Panc1 (cell line): ENCODE data around the gene TMEM43. TPM values are rescaled to one million over a fixed set of nuclear protein-coding genes. Genes with fewer than 3 reads are reported as not detected.
"Not testable (repeated sequence)": the region's sequence is repeated elsewhere in the genome, so short reads cannot be mapped to it uniquely, and the experiment has no call there.

Experiments used
- ATAC-seq: fragments of 200-7000 bp; cut with Tn5 transposase; 2 replicates; pipeline ENCODE4 v1.9.1; 2020; ENCODE audit warnings: mild to moderate bottlenecking, moderate library complexity
- BruUV-seq: library from RNA; stranded (reverse); fragments of 400-500 nt; replicated peaks from 2 replicates; lab custom pipeline; 2021; lab: Mats Ljungman, UMichigan
- CTCF ChIA-PET: fragments of 300-600 bp; sonication (Branson Sonifier 250); formaldehyde crosslinking; loops from one replicate; lab custom pipeline; 2022; ENCODE audit warnings: antibody characterized with exemption; lab: Charles Lee
- POLR2A ChIA-PET: fragments of 300-600 bp; sonication (Branson Sonifier 250); formaldehyde crosslinking; loops from one replicate; lab custom pipeline; 2022; ENCODE audit warnings: antibody characterized with exemption; lab: Charles Lee
- DNase-seq: peaks from one replicate; pipeline ENCODE4 v3.0.0-alpha.2; 2010; ENCODE audit warnings: low read depth, low spot score
- H3K27ac ChIP-seq: 2 replicates; pipeline ENCODE4 v1.5.1; 2011; ENCODE audit warnings: mild to moderate bottlenecking, low read length, inconsistent platforms
- H3K27me3 ChIP-seq: fragments of 200-500 bp; sonication (Bioruptor generic); 2 replicates; pipeline ENCODE4 v1.6.0; 2014; ENCODE audit warnings: low read length, inconsistent platforms; ENCODE audit not compliant: control insufficient read depth, insufficient read depth
- H3K36me3 ChIP-seq: fragments of 200-500 bp; sonication (Bioruptor generic); 2 replicates; pipeline ENCODE4 v1.5.1; 2014; ENCODE audit warnings: inconsistent platforms, mild to moderate bottlenecking, low read length, moderate library complexity; ENCODE audit not compliant: control insufficient read depth, insufficient read depth
- H3K4me1 ChIP-seq: 2 replicates; pipeline ENCODE4 v1.5.1; 2011; ENCODE audit warnings: inconsistent platforms, mild to moderate bottlenecking, low read length, moderate library complexity; ENCODE audit not compliant: control insufficient read depth, insufficient read depth
- H3K4me3 ChIP-seq, 2 experiments: 2 replicates each; pipeline ENCODE4 v1.5.1; 2011 to 2012; ENCODE audit warnings: low read depth in 2 of 2, low read length in 2 of 2, mild to moderate bottlenecking in 2 of 2, inconsistent platforms in 1 of 2, moderate library complexity in 1 of 2
- H3K9me3 ChIP-seq: fragments of 200-500 bp; sonication (Bioruptor generic); 2 replicates; pipeline ENCODE4 v1.5.1; 2014; ENCODE audit warnings: low read depth, mild to moderate bottlenecking, inconsistent platforms, low read length, moderate library complexity; ENCODE audit not compliant: control insufficient read depth, insufficient read depth
- POLR2AphosphoS5 ChIP-seq: IDR thresholded peaks from 2 replicates; pipeline ENCODE4 v1.6.1; 2012; ENCODE audit warnings: mild to moderate bottlenecking, low read depth, low read length, moderate library complexity
- SIN3A ChIP-seq: IDR thresholded peaks from 2 replicates; pipeline ENCODE4 v1.6.1; 2012; ENCODE audit warnings: low read depth, mild to moderate bottlenecking, low read length, moderate library complexity, borderline replicate concordance; ENCODE audit not compliant: insufficient read depth
- TCF7L2 ChIP-seq: IDR thresholded peaks from 2 replicates; pipeline ENCODE4 v1.6.1; 2011; ENCODE audit warnings: mild to moderate bottlenecking, low read depth, low read length, inconsistent platforms
- in situ Hi-C: cut with HindIII; loops from 2 replicates; pipeline ENCODE4 v1.10.0; 2016; ENCODE audit warnings: low sequenced_read_pairs, low pct_unique_long_range_greater_than_20kb
- intact Hi-C: fragments of 100-400 bp; cut with micrococcal nuclease; formaldehyde crosslinking; loops from one replicate; pipeline ENCODE4 v1.10.0; 2022; ENCODE audit not compliant: unreplicated experiment
- total RNA-seq: library from RNA; stranded (reverse); gene quantifications from one replicate; pipeline ENCODE4 v1.2.1, GENCODE V29; 2021; ENCODE audit not compliant: unreplicated experiment
- TF ChIP-seq, protein P1 (sequence below): fragments of 450-650 bp; IDR thresholded peaks from 2 replicates; pipeline ENCODE4 v1.5.1; 2017; ENCODE audit warnings: mild to moderate bottlenecking
- TF ChIP-seq, protein P2 (sequence below), 2 experiments: IDR thresholded peaks; 2 replicates each; pipeline ENCODE4 v1.6.1; 2011 to 2012; ENCODE audit warnings: low read depth in 2 of 2, control low read depth in 1 of 2, low read length in 1 of 2, mild to moderate bottlenecking in 1 of 2, moderate library complexity in 1 of 2; ENCODE audit not compliant: insufficient read depth in 1 of 2

The TMEM43 gene
- total RNA-seq, 1 experiment from 2014 or later = 51.2 TPM

DNA sequence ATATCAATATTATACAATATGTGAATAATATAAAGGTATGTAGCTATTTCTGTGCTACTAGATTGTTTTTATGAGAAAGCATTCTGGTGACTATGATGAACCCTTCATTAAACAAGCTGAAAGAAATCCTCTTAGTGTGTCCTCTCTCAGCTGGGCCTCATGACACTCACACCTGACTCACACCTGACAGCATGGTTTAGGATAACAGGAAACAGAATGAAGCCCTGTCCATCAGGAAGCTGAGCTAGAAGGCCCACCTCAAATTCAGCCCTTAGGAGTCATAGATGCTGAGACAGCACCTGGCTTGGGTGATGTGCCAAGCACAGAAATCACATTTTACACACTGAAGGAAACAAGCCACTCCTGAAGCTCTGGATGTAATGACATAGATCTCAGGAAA, 31.0 kb upstream of the TMEM43 start:
- intact Hi-C loops (no loop called here), in situ Hi-C loops (no loop called here)
- H3K27ac ChIP-seq = no peak overlapping the region
- CTCF ChIA-PET = no interaction called here
- ATAC-seq = no peak
- TF ChIP-seq, protein P1, sequence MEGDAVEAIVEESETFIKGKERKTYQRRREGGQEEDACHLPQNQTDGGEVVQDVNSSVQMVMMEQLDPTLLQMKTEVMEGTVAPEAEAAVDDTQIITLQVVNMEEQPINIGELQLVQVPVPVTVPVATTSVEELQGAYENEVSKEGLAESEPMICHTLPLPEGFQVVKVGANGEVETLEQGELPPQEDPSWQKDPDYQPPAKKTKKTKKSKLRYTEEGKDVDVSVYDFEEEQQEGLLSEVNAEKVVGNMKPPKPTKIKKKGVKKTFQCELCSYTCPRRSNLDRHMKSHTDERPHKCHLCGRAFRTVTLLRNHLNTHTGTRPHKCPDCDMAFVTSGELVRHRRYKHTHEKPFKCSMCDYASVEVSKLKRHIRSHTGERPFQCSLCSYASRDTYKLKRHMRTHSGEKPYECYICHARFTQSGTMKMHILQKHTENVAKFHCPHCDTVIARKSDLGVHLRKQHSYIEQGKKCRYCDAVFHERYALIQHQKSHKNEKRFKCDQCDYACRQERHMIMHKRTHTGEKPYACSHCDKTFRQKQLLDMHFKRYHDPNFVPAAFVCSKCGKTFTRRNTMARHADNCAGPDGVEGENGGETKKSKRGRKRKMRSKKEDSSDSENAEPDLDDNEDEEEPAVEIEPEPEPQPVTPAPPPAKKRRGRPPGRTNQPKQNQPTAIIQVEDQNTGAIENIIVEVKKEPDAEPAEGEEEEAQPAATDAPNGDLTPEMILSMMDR = no peak
- no peak for TF ChIP-seq TCF7L2
- no peak for TF ChIP-seq SIN3A
- no peak for TF ChIP-seq POLR2AphosphoS5
- BruUV-seq = no TSS peak
- POLR2A ChIA-PET = no interaction called here
- no peaks in the 10 kb centered on the region for H3K36me3 ChIP-seq
- no peaks in the 10 kb centered on the region; the same call in 1 of the 2 replicates for H3K27me3 ChIP-seq
- no peak for DNase-seq
- H3K4me1 ChIP-seq = no peaks in the 10 kb centered on the region
- H3K9me3 ChIP-seq = no peaks in the 10 kb centered on the region
- no peak overlapping the region for H3K4me3 ChIP-seq

DNA sequence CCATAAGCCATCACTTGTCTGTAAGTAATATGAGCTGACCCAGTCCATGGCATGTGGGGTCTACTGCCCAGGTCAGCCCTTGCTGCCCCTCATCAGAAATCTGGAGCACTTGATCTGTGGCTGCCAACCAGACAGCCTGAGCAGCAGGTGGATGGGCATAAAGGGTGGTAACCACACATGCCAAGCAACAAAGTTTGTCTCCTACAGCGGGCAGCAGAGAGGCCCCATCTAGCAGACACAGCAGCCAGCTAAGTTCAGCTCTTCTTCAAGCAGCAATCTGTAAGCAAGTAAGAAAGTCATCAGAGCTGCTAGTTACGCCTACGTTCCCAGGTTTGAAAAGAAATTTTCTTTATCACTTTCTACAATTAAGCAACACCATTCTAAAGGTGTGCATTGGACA, 28.1 kb upstream of the TMEM43 start:
- ATAC-seq (no peak), DNase-seq (no peak)
- H3K36me3 ChIP-seq = no peaks in the 10 kb centered on the region
- TF ChIP-seq, protein P1 = peak; percentile 7; the same call in 1 of the 2 replicates
- no peak for TF ChIP-seq TCF7L2
- no peaks in the 10 kb centered on the region for H3K4me1 ChIP-seq
- H3K4me3 ChIP-seq = no peak overlapping the region
- ChIA-PET POLR2A (no interaction called here), CTCF (no interaction called here)
- H3K27me3 ChIP-seq = peaks cover 2% of the 10 kb centered on the region; the same call in 1 of the 2 replicates
- BruUV-seq = no TSS peak
- intact Hi-C loops (no loop called here), in situ Hi-C loops (no loop called here)
- no peaks in the 10 kb centered on the region for H3K9me3 ChIP-seq
- no peak overlapping the region for H3K27ac ChIP-seq

DNA sequence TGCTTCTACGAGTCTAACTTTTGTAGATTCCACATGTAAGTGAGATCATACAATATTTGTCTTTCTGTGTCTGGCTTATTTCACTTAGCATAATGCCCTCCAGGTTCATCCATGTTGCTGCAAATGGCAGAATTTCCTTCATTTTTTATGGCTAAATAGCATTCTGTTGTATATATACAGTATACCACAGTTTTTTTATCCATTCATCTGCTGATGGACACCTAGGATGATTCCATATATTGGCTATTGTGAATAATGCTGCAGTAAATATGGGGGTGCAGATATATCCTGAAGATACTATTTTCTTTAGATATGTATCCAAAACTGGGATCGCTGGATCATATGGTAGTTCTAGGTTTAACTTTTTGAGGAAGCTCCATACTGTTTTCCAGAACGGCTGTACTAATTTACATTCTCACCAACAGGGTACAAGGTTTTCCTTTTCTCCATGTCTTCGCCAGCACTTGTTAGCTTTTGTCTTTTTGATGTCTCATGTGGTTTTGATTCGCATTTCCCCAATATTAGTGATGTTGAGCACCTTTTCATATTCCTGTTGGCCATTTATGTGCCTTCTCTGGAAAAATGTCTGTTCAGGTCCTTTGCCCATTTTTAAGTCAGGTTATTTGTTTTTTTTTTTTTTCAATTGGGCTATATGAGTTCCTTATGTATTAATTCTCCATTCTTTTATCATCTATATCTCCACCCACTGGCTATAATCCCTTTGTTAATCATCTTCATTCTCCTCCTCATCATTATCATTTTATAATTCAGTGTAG, 27.0 kb upstream of the TMEM43 start:
- Histone ChIP-seq H3K27me3 (peaks cover 2% of the 10 kb centered on the region; the same call in 1 of the 2 replicates), H3K4me3 (no peak overlapping the region), H3K4me1 (no peaks in the 10 kb centered on the region), H3K36me3 (no peaks in the 10 kb centered on the region), H3K9me3 (no peaks in the 10 kb centered on the region), H3K27ac (no peak overlapping the region)
- ChIA-PET POLR2A (no interaction called here), CTCF (no interaction called here)
- BruUV-seq = no TSS peak
- in situ Hi-C loops = no loop called here
- no peak for DNase-seq
- intact Hi-C loops = no loop called here
- ATAC-seq = no peak
- TF ChIP-seq, protein P2, sequence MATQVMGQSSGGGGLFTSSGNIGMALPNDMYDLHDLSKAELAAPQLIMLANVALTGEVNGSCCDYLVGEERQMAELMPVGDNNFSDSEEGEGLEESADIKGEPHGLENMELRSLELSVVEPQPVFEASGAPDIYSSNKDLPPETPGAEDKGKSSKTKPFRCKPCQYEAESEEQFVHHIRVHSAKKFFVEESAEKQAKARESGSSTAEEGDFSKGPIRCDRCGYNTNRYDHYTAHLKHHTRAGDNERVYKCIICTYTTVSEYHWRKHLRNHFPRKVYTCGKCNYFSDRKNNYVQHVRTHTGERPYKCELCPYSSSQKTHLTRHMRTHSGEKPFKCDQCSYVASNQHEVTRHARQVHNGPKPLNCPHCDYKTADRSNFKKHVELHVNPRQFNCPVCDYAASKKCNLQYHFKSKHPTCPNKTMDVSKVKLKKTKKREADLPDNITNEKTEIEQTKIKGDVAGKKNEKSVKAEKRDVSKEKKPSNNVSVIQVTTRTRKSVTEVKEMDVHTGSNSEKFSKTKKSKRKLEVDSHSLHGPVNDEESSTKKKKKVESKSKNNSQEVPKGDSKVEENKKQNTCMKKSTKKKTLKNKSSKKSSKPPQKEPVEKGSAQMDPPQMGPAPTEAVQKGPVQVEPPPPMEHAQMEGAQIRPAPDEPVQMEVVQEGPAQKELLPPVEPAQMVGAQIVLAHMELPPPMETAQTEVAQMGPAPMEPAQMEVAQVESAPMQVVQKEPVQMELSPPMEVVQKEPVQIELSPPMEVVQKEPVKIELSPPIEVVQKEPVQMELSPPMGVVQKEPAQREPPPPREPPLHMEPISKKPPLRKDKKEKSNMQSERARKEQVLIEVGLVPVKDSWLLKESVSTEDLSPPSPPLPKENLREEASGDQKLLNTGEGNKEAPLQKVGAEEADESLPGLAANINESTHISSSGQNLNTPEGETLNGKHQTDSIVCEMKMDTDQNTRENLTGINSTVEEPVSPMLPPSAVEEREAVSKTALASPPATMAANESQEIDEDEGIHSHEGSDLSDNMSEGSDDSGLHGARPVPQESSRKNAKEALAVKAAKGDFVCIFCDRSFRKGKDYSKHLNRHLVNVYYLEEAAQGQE (IDR thresholded peaks at IDR 0.05; ENCODE audit: insufficient read depth in 1 of 2, low read depth in 2 of 2, low read length in 1 of 2) = no peak
- no peak for TF ChIP-seq POLR2AphosphoS5
- no peak for TF ChIP-seq TCF7L2
- TF ChIP-seq, protein P1 = no peak
- no peak for TF ChIP-seq SIN3A

DNA sequence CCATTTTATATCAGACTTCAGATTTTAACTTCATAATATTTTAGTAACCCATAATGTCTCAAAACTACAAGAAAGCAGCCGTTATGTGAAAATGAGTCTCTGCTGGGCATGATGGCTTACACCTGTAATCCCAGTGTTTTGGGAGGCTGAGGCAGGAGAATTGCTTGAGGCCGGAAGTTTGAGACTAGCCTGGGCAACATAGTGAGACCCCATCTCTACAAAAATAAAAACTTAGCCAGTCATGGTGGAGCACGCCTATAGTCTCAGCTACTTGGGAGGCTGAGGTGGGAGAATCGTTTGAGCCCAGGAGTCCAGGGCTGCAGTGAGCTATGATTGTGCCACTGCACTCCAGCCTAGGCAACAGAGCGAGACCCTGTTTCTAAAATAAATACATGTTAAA, 15.0 kb upstream of the TMEM43 start:
- H3K36me3 ChIP-seq, H3K4me3 ChIP-seq, POLR2A ChIA-PET, BruUV-seq, intact Hi-C loops, in situ Hi-C loops, H3K4me1 ChIP-seq, H3K9me3 ChIP-seq, CTCF ChIA-PET, H3K27ac ChIP-seq, DNase-seq, H3K27me3 ChIP-seq, ATAC-seq: not testable (repeated sequence)
